ENCODE data around the gene NXN.
"Not testable (repeated sequence)": the region's sequence is repeated elsewhere in the genome, so short reads cannot be mapped to it uniquely, and the experiment has no call there.

The NXN gene

GRCh38 chr17:773467-774312 lies 205.9 kb downstream of the NXN start:
- no peak for DNase-seq (ENCODE audit: low read depth in 2 of 2)

GRCh38 chr17:773016-773415 lies 206.6 kb downstream of the NXN start:
- no peak for DNase-seq (ENCODE audit: low read depth in 2 of 2)

- no peak for DNase-seq (ENCODE audit: low read depth in 2 of 2)
Measured at GRCh38 chr17:767076-767475, 212.5 kb downstream of the NXN start.

GRCh38 chr17:760371-760770 lies 219.2 kb downstream of the NXN start:
- DNase-seq (ENCODE audit: low read depth in 2 of 2) = no peak

- DNase-seq (ENCODE audit: low read depth in 2 of 2) = no peak
Measured at GRCh38 chr17:759964-760363, 219.6 kb downstream of the NXN start.

GRCh38 chr17:756010-756567 lies 223.5 kb downstream of the NXN start:
- not testable (repeated sequence) for DNase-seq (ENCODE audit: low read depth in 2 of 2)

GRCh38 chr17:755319-755961 lies 224.1 kb downstream of the NXN start:
- not testable (repeated sequence) for DNase-seq (ENCODE audit: low read depth in 2 of 2)

- DNase-seq (ENCODE audit: low read depth in 2 of 2) = no peak
Measured at GRCh38 chr17:753418-753817, 226.2 kb downstream of the NXN start.

- no peak for DNase-seq (ENCODE audit: low read depth in 2 of 2)
Measured at GRCh38 chr17:752620-753219, 226.9 kb downstream of the NXN start.

GRCh38 chr17:752002-752619 lies 227.5 kb downstream of the NXN start, which contains the start of gene GEMIN4:
Gene GEMIN4 (minus strand): TSS chr17:752264. CDS start chr17:752142, 122 bp downstream.
- peak; percentile 93 to 97 for DNase-seq (ENCODE audit: low read depth in 2 of 2)

- DNase-seq (ENCODE audit: low read depth in 2 of 2) = peak in 1 of 2 donors; percentile 37
Measured at GRCh38 chr17:751269-752001, 228.1 kb downstream of the NXN start.

GRCh38 chr17:750431-751037 lies 229.0 kb downstream of the NXN start:
- no peak for DNase-seq (ENCODE audit: low read depth in 2 of 2)

- not testable (repeated sequence) for DNase-seq (ENCODE audit: low read depth in 2 of 2)
Measured at GRCh38 chr17:749359-749758, 230.2 kb downstream of the NXN start.
